GM18520 (cell line): Measurements from ENCODE around the gene EEF1AKMT4.
A peak's percentile ranks its signal among the peaks of the same experiment; 100 is the strongest.

Source experiments
- ATAC-seq: cut with Tn5 transposase; IDR thresholded peaks from one replicate; pipeline ENCODE4 v1.9.1; 2021; ENCODE audit not compliant: unreplicated experiment

The EEF1AKMT4 gene

GRCh38 chr3:184249412-184250166 lies at the start of gene EEF1AKMT4:
Gene EEF1AKMT4 (plus strand): TSS chr3:184249672. CDS start chr3:184249695, 23 bp downstream.
- ATAC-seq, result peak; percentile 82

GRCh38 chr3:184200825-184201224 lies 48.6 kb upstream of the EEF1AKMT4 start:
- no peak for ATAC-seq

GRCh38 chr3:184203526-184203925 lies 45.9 kb upstream of the EEF1AKMT4 start:
- no peak for ATAC-seq

GRCh38 chr3:184209146-184209923 lies 40.1 kb upstream of the EEF1AKMT4 start:
- no peak for ATAC-seq

- ATAC-seq, result no peak
Observed at GRCh38 chr3:184211297-184211696, 38.2 kb upstream of the EEF1AKMT4 start.

GRCh38 chr3:184211718-184212117 lies 37.8 kb upstream of the EEF1AKMT4 start:
- ATAC-seq, result no peak

- no peak for ATAC-seq
Observed at GRCh38 chr3:184218814-184219213, 30.7 kb upstream of the EEF1AKMT4 start.

GRCh38 chr3:184222521-184222920 lies 27.0 kb upstream of the EEF1AKMT4 start:
- ATAC-seq, result no peak

- no peak for ATAC-seq
Observed at GRCh38 chr3:184223946-184224345, 25.5 kb upstream of the EEF1AKMT4 start.

GRCh38 chr3:184227481-184227935 lies 22.0 kb upstream of the EEF1AKMT4 start:
- no peak for ATAC-seq

- ATAC-seq, result no peak
Observed at GRCh38 chr3:184228376-184229137, 20.9 kb upstream of the EEF1AKMT4 start.

GRCh38 chr3:184229394-184230080 lies 19.9 kb upstream of the EEF1AKMT4 start, which contains the start of gene VWA5B2:
Gene VWA5B2 (plus strand): TSS chr3:184229585. CDS start chr3:184230529, 944 bp downstream.
- ATAC-seq, result peak; percentile 51

GRCh38 chr3:184230081-184230602 lies 19.3 kb upstream of the EEF1AKMT4 start:
- no peak for ATAC-seq

GRCh38 chr3:184230603-184231528 lies 18.6 kb upstream of the EEF1AKMT4 start:
- ATAC-seq, result no peak

- ATAC-seq, result no peak
Observed at GRCh38 chr3:184231671-184232070, 17.8 kb upstream of the EEF1AKMT4 start.

GRCh38 chr3:184233127-184233843 lies 16.2 kb upstream of the EEF1AKMT4 start:
- ATAC-seq, result no peak

- ATAC-seq, result no peak
Observed at GRCh38 chr3:184234224-184234623, 15.2 kb upstream of the EEF1AKMT4 start.

- ATAC-seq, result no peak
Observed at GRCh38 chr3:184234671-184235380, 14.6 kb upstream of the EEF1AKMT4 start.
